Pancreas (tissue), 10 donors: Measurements from ENCODE around the gene UNC13B. TPM values are rescaled to one million over a fixed set of nuclear protein-coding genes. Genes with fewer than 3 reads are reported as not detected.

Source experiments
- ATAC-seq, 4 donors: fragments of 200-7000 bp; cut with Tn5 transposase; one replicate each; pipeline versions ENCODE4 v1.8.0 to v1.9.1; 2020; ENCODE audit warnings: mild to moderate bottlenecking in 4 of 4, moderate library complexity in 4 of 4
- DNase-seq, 6 donors: peaks; one replicate each; pipeline ENCODE4 v3.0.0-alpha.2; 2020
- FAIRE-seq: peaks from 2 replicates; lab custom pipeline; 2012; peaks lifted over from hg19 to GRCh38; lab: Jason Lieb, UNC
- H3K27ac ChIP-seq, 4 donors: fragments of 200-600 bp; sonication (generic); 1 replicate in 3 of 4; 2 replicates in 1 of 4; pipeline versions ENCODE4 v1.5.0 to v1.8.0; 2020
- H3K27me3 ChIP-seq, 4 donors: fragments of 200-600 bp; one replicate each; pipeline ENCODE4 v1.8.0; 2021
- H3K36me3 ChIP-seq, 3 donors: fragments of 200-600 bp; sonication (generic) in 1 of 3; one replicate each; pipeline versions ENCODE4 v1.5.0 to v1.8.0; 2020 to 2021
- H3K4me1 ChIP-seq, 3 donors: fragments of 200-600 bp; one replicate each; pipeline ENCODE4 v1.8.0; 2021
- H3K4me3 ChIP-seq, 4 donors: fragments of 200-600 bp; sonication (generic) in 2 of 4; one replicate each; pipeline versions ENCODE4 v1.5.0 to v1.8.0; 2020 to 2021
- H3K9me3 ChIP-seq, 4 donors: fragments of 200-600 bp; one replicate each; pipeline ENCODE4 v1.8.0; 2021
- WGBS, 2 donors: extraction: QIAGEN DNeasy Blood & Tissue Kit; methylation state at CpG; one replicate each; pipeline ENCODE4 v1.1.7; 2013; 5-methylcytosine and 5-hydroxymethylcytosine counted together
- intact Hi-C, 3 donors: fragments of 100-400 bp; cut with DNase I; formaldehyde crosslinking; loops; one replicate each; pipeline versions ENCODE4 v1.11.1 to v1.14.2; 2022
- polyA plus RNA-seq, 2 donors: library from polyadenylated mRNA; stranded (reverse); fragments of 200-250 nt; gene quantifications; one replicate each; pipeline ENCODE4 v1.2.3, GENCODE V29; 2013
- total RNA-seq, 6 donors: library from RNA; stranded (reverse); fragmentation: NEBNext Ultra II Directional in 4 of 6; extraction: Animal tissue kit (Norgen Biotek cat#: 25700) in 4 of 6; gene quantifications; one replicate each; pipeline versions ENCODE4 v1.2.1 to v1.2.4, GENCODE V29; 2021 to 2023
- TF ChIP-seq, protein P1 (sequence below), 4 donors: fragments of 200-600 bp; sonication (generic) in 3 of 4; IDR thresholded peaks; one replicate each; pipeline versions ENCODE4 v1.5.0 to v1.8.0; 2021; ENCODE audit warnings: antibody characterized with exemption in 4 of 4
- donor health status: healthy with polysubstance abuse.
- donor health status: DM: no; HTN: no; CAD: no; lungs with moderate emphysema.
- donor health status: DM: no; HTN: no; CAD: no.
- donor health status: control.
- donor health status: control.
- donor health status: Bipolar disorder and iron deficiency.
- donor health status: DM: yes; HTN: yes; CAD: no.
- donor health status: DM: no; HTN: no; CAD: no.
- donor health status: DM: no; HTN: no; CAD: no.
- donor health status: DM: yes; HTN: yes; CAD: no.

The UNC13B gene
- total and polyA plus RNA-seq, 8 donors = 13.3 to 33.8 (median 26.1) TPM

DNA sequence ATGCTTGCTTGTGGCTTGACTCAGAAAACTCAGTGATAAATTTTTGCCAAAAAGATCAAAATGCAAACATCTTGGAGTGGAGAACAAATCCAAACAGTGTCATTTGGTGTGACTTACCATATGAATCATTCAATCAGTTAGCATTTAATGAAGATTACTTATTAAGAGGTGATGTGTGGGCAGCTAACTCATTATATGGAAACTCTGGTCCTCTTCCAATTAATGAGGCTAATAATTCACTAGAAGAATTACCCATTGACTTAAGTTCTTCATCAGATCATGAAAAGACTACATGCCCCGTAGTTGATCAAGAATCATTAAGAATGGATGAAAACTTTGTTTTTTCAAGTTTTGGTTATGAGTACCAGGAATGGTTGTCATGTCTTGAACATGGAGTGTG, 141.8 kb downstream of the UNC13B start:
- no peak for FAIRE-seq
- TF ChIP-seq, protein P1, sequence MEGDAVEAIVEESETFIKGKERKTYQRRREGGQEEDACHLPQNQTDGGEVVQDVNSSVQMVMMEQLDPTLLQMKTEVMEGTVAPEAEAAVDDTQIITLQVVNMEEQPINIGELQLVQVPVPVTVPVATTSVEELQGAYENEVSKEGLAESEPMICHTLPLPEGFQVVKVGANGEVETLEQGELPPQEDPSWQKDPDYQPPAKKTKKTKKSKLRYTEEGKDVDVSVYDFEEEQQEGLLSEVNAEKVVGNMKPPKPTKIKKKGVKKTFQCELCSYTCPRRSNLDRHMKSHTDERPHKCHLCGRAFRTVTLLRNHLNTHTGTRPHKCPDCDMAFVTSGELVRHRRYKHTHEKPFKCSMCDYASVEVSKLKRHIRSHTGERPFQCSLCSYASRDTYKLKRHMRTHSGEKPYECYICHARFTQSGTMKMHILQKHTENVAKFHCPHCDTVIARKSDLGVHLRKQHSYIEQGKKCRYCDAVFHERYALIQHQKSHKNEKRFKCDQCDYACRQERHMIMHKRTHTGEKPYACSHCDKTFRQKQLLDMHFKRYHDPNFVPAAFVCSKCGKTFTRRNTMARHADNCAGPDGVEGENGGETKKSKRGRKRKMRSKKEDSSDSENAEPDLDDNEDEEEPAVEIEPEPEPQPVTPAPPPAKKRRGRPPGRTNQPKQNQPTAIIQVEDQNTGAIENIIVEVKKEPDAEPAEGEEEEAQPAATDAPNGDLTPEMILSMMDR (IDR thresholded peaks at IDR 0.05) = no peak

DNA sequence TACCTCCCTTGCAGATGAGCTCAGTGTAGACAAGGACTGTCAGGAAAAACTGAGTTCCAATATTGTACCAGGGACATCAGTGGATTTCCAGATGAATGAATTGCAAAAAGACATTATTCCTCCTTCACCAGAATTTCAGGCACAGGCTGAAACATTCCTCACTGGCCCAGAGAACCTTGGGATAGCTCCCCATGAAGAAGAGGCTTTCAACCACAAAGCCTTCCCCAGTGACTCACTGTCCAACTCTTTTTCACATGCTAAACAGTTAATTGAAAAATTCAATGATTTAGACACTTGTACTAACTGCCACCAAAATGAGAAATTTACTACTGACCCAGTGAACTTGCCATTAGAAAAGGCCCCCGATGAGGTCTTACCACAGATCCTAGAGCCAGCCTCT, 144.5 kb downstream of the UNC13B start:
- Histone ChIP-seq H3K27ac (no peak overlapping the region), H3K4me3 (no peak overlapping the region), H3K4me1 (no peaks in the 10 kb centered on the region), H3K27me3 (no peaks in the 10 kb centered on the region), H3K36me3 (peaks cover 0 to 6% (median 0%) of the 10 kb centered on the region in 3 donors), H3K9me3 (no peaks in the 10 kb centered on the region)
- intact Hi-C loops = no loop called here
- FAIRE-seq (no peak), DNase-seq (no peak), ATAC-seq (no peak)
- TF ChIP-seq, protein P1 (IDR thresholded peaks at IDR 0.05) = no peak
- 82 to 91% methylated on average over 1 of the region's 1 CpG for WGBS, 2 donors

More for the DNA sequence above, 141.8 kb downstream of the UNC13B start:
- H3K4me1 ChIP-seq = no peaks in the 10 kb centered on the region
- no peaks in the 10 kb centered on the region for H3K36me3 ChIP-seq
- H3K27ac ChIP-seq = no peak overlapping the region
- DNase-seq (no peak), ATAC-seq (no peak)
- WGBS, 2 donors = 74 to 82% methylated on average over 1 of the region's 1 CpG
- H3K27me3 ChIP-seq = no peaks in the 10 kb centered on the region
- intact Hi-C loops = no loop called here
- no peaks in the 10 kb centered on the region for H3K9me3 ChIP-seq
- no peak overlapping the region for H3K4me3 ChIP-seq

DNA sequence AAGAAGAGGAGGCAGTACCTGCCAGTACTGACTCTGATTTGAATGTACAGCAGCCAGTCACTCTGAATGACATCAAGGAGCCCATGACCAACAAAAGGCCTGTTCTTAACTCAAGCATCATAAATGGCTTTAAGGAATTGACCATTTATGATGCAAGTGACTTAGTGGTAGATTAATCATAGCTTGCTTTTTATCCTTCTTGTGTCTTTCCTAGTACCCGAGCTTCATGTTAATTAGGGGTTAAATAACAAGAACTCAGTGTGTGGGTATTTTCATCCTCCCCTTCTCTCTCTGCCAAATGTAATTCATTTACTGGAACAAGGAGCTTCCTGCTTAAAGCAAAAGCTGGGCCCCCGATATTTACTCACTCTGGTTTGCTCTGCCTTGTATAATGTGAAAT, 146.5 kb downstream of the UNC13B start:
- FAIRE-seq = no peak
- TF ChIP-seq, protein P1 (IDR thresholded peaks at IDR 0.05) = no peak
- intact Hi-C loops = no loop called here

DNA sequence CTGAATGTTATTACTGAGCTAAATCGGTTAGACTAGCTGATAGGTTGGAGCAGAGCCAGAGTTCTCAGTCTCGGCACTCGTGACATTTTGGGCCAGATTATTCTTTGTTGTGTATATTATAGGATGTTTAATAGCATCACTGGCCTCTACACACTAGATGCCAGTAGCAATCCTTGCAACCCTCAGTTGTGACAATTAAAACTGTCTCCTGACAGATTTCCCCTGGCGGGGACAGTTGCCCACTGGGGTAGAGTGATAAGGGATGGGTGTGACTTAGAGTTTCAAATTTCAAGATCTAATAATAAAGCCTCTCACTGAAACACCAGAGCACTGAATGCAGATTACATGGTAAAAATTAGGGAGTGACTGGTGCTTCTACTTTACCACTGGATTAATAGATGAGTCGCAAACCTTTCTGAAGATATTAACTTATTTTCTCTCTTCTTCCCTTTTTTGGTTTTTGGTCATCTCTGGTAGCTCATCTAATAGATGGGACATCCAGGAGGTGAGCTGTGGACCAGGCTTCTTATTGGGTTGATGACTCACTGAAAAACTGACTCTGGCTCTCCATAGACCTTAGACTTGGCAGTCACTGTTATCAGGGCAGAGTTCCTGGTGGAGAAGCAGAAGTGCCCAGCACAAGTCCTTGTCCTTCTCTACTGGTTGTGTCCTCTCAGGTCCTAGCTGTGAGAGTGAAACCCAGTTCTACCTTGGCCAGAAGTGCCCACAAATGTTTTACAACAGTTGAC, 150.3 kb downstream of the UNC13B start:
- Histone ChIP-seq H3K27me3 (no peaks in the 10 kb centered on the region), H3K27ac (no peak overlapping the region), H3K4me3 (no peak overlapping the region), H3K36me3 (peaks cover 0 to 6% (median 5%) of the 10 kb centered on the region in 3 donors), H3K4me1 (no peaks in the 10 kb centered on the region), H3K9me3 (no peaks in the 10 kb centered on the region)
- DNase-seq = no peak
- intact Hi-C loops = no loop called here
- FAIRE-seq = no peak
- WGBS, 2 donors = 73 to 81% methylated on average over 5 of the region's 5 CpGs
- TF ChIP-seq, protein P1 (IDR thresholded peaks at IDR 0.05) = no peak
- no peak for ATAC-seq

More for the DNA sequence above, 146.5 kb downstream of the UNC13B start:
- H3K27me3 ChIP-seq = no peaks in the 10 kb centered on the region
- ATAC-seq (no peak), DNase-seq (no peak)
- no peak overlapping the region for H3K4me3 ChIP-seq
- H3K27ac ChIP-seq = no peak overlapping the region
- no peaks in the 10 kb centered on the region for H3K4me1 ChIP-seq
- H3K36me3 ChIP-seq = peaks cover 0 to 6% (median 0%) of the 10 kb centered on the region in 3 donors
- H3K9me3 ChIP-seq = no peaks in the 10 kb centered on the region
- 84 to 94% methylated on average over 2 of the region's 2 CpGs for WGBS, 2 donors

DNA sequence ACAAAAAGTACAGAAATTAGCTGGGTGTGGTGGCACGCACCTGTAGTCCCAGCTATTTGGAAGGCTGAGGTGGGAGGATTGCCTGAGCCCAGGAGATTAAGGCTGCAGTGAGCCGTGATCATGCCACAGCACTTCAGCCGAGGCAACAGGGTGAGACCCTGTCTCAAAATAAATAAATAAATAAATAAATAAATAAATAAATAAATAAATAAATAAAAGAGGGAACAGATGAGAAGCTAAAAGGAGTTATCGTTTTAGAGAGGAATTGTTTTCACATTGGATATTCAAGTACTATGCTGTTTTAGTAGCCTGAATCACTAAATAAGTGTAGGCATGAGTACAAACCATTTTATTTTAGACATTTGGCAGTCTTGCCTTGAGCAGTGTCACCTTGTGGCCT, 151.7 kb downstream of the UNC13B start:
- H3K36me3 ChIP-seq = peaks cover 0 to 6% (median 5%) of the 10 kb centered on the region in 3 donors
- no peaks in the 10 kb centered on the region for H3K9me3 ChIP-seq
- whole genome bisulfite sequencing, 2 donors = 98% methylated on average over 4 of the region's 4 CpGs
- TF ChIP-seq, protein P1 (IDR thresholded peaks at IDR 0.05) = no peak
- H3K4me3 ChIP-seq = no peak overlapping the region
- ATAC-seq (no peak), DNase-seq (no peak), FAIRE-seq (no peak)
- H3K27me3 ChIP-seq = no peaks in the 10 kb centered on the region
- no peak overlapping the region for H3K27ac ChIP-seq
- no peaks in the 10 kb centered on the region for H3K4me1 ChIP-seq
- intact Hi-C loops = no loop called here
